Measurements from ENCODE around the gene USH2A. TPM values are rescaled to one million over a fixed set of nuclear protein-coding genes. Genes with fewer than 3 reads are reported as not detected.

The USH2A gene
- total and polyA plus RNA-seq, 2 experiments from 2014 or later: under 0.01 to 0.01 TPM

DNA sequence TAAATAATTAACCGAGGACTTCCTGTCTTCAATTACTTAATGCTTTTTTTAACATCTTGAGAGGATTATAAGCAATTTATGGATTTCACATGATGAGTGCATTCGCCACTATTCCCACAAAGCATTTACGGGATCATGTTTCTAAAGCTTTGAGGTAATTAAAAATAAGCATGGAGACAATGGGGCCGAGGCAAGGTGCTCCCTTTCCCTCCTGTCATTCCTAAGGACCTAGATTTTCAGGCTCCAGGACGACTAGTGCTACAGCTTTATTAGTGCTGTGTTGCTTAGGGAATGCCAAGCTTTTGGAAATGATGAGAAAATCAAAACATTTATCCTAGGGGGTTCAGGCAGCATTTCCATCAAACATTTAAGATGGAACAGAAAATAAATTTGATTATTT, 646.9 kb downstream of the USH2A start:
- no peak for TF ChIP-seq EZH2phosphoT487 (IDR thresholded peaks at IDR 0.05; ENCODE audit: insufficient read depth, low read depth)
- no peak for TF ChIP-seq EZH2 (IDR thresholded peaks at IDR 0.05; ENCODE audit: insufficient read depth, poor library complexity, severe bottlenecking)
- no peak overlapping the region for H3K4me2 ChIP-seq (ENCODE audit: unreplicated experiment)
- no peaks in the 10 kb centered on the region for H3K27me3 ChIP-seq (replicated peaks; ENCODE audit: insufficient read depth)
- no peak overlapping the region for H3K27ac ChIP-seq
- no peaks in the 10 kb centered on the region for H3K9me3 ChIP-seq (ENCODE audit: low read depth)
- H3K36me3 ChIP-seq (ENCODE audit: low read depth): no peaks in the 10 kb centered on the region
- no peaks in the 10 kb centered on the region for H4K20me1 ChIP-seq (ENCODE audit: insufficient read depth)
- in situ Hi-C loops (cut with MboI): no loop called here
- no peak overlapping the region for H3K9ac ChIP-seq
- H2AFZ ChIP-seq: no peak overlapping the region
- DNase-seq: no peak
- H3K9me2 ChIP-seq (ENCODE audit: insufficient read depth): no peaks in the 10 kb centered on the region
- WGBS, 2 experiments (ENCODE audit: low coverage in 1 of 2, low lambda C conversion rate in 2 of 2, missing lambda C conversion rate in 2 of 2): 38 to 43% methylated on average over 5 of the region's 5 CpGs
- H3K4me1 ChIP-seq (ENCODE audit: insufficient read depth): peaks cover 8% of the 10 kb centered on the region; the same call in 1 of the 2 replicates
- H3K4me3 ChIP-seq: no peak overlapping the region
- no peaks in the 10 kb centered on the region for H3K79me2 ChIP-seq (ENCODE audit: insufficient read depth)
- no peaks in the 10 kb centered on the region for H3F3A ChIP-seq (ENCODE audit: insufficient read depth)

DNA sequence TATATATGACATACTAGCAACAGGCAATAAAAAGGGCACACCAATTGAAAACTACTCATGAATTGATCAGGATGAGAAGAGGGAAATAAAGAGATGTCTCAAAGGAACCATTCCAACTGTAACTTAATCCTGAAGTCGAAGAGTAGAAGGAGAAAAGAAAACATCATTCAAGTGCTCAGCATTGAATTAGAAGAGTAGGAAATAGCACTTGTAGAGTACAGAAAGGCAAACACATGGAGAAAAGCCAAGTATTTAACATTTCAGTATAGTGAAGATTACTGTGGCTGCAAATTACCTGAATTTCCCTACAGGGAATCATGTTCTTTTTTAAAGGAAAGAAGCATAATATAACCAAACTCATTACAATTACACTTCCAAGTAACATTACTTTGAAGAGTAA, 651.1 kb downstream of the USH2A start:
- no peak overlapping the region for H3K27ac ChIP-seq
- no peaks in the 10 kb centered on the region for H3F3A ChIP-seq (ENCODE audit: insufficient read depth)
- no peak overlapping the region for H2AFZ ChIP-seq
- in situ Hi-C loops (cut with MboI): no loop called here
- no peak overlapping the region for H3K4me3 ChIP-seq
- H3K9me2 ChIP-seq (ENCODE audit: insufficient read depth): no peaks in the 10 kb centered on the region
- no peak overlapping the region for H3K9ac ChIP-seq
- TF ChIP-seq EZH2 (IDR thresholded peaks at IDR 0.05; ENCODE audit: insufficient read depth, poor library complexity, severe bottlenecking): no peak
- no peak for TF ChIP-seq EZH2phosphoT487 (IDR thresholded peaks at IDR 0.05; ENCODE audit: insufficient read depth, low read depth)
- H3K4me2 ChIP-seq (ENCODE audit: unreplicated experiment): no peak overlapping the region
- no peak for DNase-seq
- H3K79me2 ChIP-seq (ENCODE audit: insufficient read depth): no peaks in the 10 kb centered on the region
- no peaks in the 10 kb centered on the region for H3K27me3 ChIP-seq (replicated peaks; ENCODE audit: insufficient read depth)
- H4K20me1 ChIP-seq (ENCODE audit: insufficient read depth): no peaks in the 10 kb centered on the region
- no peaks in the 10 kb centered on the region for H3K36me3 ChIP-seq (ENCODE audit: low read depth)
- 30 to 40% methylated on average over 1 of the region's 1 CpG for WGBS, 2 experiments (ENCODE audit: low coverage in 1 of 2, low lambda C conversion rate in 2 of 2, missing lambda C conversion rate in 2 of 2)
- no peaks in the 10 kb centered on the region for H3K9me3 ChIP-seq (ENCODE audit: low read depth)
- H3K4me1 ChIP-seq (ENCODE audit: insufficient read depth): peaks cover 1% of the 10 kb centered on the region; the same call in 1 of the 2 replicates

DNA sequence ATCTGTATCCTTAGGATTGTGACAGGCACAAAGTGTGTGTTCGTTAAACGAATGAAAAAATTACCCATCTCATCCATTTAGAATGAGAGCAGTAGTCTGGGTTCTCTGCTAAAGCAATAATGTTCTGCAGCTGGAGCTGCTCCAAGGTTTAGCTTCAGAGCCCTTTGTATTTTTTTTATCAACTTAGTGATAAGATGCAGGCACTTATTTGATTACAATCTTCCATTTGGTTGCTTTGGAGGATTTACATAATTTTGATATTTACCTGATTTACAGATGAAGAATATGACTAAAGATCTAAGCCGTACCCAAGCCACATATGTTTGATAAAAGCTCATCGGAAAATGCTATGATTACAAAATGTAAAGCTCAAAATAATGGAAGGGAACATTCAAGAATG, 654.9 kb downstream of the USH2A start:
- no peak for TF ChIP-seq EZH2 (IDR thresholded peaks at IDR 0.05; ENCODE audit: insufficient read depth, poor library complexity, severe bottlenecking)
- TF ChIP-seq EZH2phosphoT487 (IDR thresholded peaks at IDR 0.05; ENCODE audit: insufficient read depth, low read depth): no peak
- Histone ChIP-seq H3K4me2 (ENCODE audit: unreplicated experiment) (no peak overlapping the region), H3K9me2 (ENCODE audit: insufficient read depth) (no peaks in the 10 kb centered on the region), H3K9me3 (ENCODE audit: low read depth) (no peaks in the 10 kb centered on the region), H3K36me3 (ENCODE audit: low read depth) (no peaks in the 10 kb centered on the region), H4K20me1 (ENCODE audit: insufficient read depth) (no peaks in the 10 kb centered on the region), H3K27me3 (replicated peaks; ENCODE audit: insufficient read depth) (peaks cover 6% of the 10 kb centered on the region; the same call in 1 of the 2 replicates), H3K4me3 (no peak overlapping the region), H3K79me2 (ENCODE audit: insufficient read depth) (no peaks in the 10 kb centered on the region), H3K9ac (no peak overlapping the region), H3F3A (ENCODE audit: insufficient read depth) (no peaks in the 10 kb centered on the region), H3K4me1 (ENCODE audit: insufficient read depth) (no peaks in the 10 kb centered on the region), H3K27ac (no peak overlapping the region), H2AFZ (no peak overlapping the region)
- WGBS, 2 experiments (ENCODE audit: low coverage in 1 of 2, low lambda C conversion rate in 2 of 2, missing lambda C conversion rate in 2 of 2): 35 to 38% methylated on average over 4 of the region's 4 CpGs
- in situ Hi-C loops (cut with MboI): no loop called here
- no peak for DNase-seq

DNA sequence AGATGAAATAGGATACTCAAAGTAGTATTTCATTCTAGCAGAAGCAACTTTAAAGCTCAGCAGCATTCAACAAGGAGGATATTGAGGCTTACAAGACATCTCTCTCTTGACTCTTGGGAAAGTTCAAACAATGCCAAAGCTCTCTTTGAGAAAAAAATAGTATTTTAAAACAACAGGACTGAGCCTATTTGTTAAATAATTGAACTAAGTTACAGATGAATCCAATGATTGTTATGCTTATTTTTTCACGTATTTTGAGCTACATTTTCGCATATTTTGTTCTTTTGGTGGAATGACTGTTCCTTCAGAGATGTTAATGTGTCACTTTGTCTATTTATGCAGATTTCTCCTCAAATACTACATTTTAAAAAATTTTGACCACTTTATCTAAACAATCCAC, 655.5 kb downstream of the USH2A start:
- no peak overlapping the region for H2AFZ ChIP-seq
- no peaks in the 10 kb centered on the region for H3K9me3 ChIP-seq (ENCODE audit: low read depth)
- no peak overlapping the region for H3K27ac ChIP-seq
- no peak for DNase-seq
- no peak overlapping the region for H3K4me3 ChIP-seq
- no peak overlapping the region for H3K9ac ChIP-seq
- 51 to 52% methylated on average over 2 of the region's 2 CpGs for whole genome bisulfite sequencing, 2 experiments (ENCODE audit: low coverage in 1 of 2, low lambda C conversion rate in 2 of 2, missing lambda C conversion rate in 2 of 2)
- TF ChIP-seq EZH2 (IDR thresholded peaks at IDR 0.05; ENCODE audit: insufficient read depth, poor library complexity, severe bottlenecking): no peak
- no peak for TF ChIP-seq EZH2phosphoT487 (IDR thresholded peaks at IDR 0.05; ENCODE audit: insufficient read depth, low read depth)
- no peaks in the 10 kb centered on the region for H3K9me2 ChIP-seq (ENCODE audit: insufficient read depth)
- H3K36me3 ChIP-seq (ENCODE audit: low read depth): no peaks in the 10 kb centered on the region
- no peaks in the 10 kb centered on the region for H4K20me1 ChIP-seq (ENCODE audit: insufficient read depth)
- no peaks in the 10 kb centered on the region for H3K4me1 ChIP-seq (ENCODE audit: insufficient read depth)
- H3K27me3 ChIP-seq (replicated peaks; ENCODE audit: insufficient read depth): peaks cover 6% of the 10 kb centered on the region; the same call in 1 of the 2 replicates
- H3K79me2 ChIP-seq (ENCODE audit: insufficient read depth): no peaks in the 10 kb centered on the region
- in situ Hi-C loops (cut with MboI): no loop called here
- H3K4me2 ChIP-seq (ENCODE audit: unreplicated experiment): no peak overlapping the region
- H3F3A ChIP-seq (ENCODE audit: insufficient read depth): no peaks in the 10 kb centered on the region

DNA sequence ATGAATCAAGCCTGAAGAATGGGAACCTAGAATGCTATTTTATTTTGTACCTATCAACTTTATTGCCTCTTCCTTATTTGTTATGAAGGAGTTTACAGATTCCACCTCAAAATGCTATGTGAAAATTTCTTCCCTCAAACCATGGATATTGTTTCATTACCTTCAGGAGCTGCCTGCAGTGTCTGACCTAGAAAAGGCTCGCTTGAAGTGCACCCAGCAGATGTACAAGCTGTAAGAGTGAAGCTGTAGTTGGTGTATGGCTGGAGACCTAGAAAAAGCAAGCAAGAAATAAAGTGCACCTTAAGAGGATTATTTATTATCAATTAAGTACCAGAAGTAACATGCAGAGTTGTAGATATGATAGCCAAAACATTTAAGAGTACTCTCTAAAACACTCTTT, 656.7 kb downstream of the USH2A start:
- H3K4me2 ChIP-seq (ENCODE audit: unreplicated experiment): no peak overlapping the region
- no peaks in the 10 kb centered on the region for H3K9me3 ChIP-seq (ENCODE audit: low read depth)
- no peaks in the 10 kb centered on the region for H3K79me2 ChIP-seq (ENCODE audit: insufficient read depth)
- no peak for DNase-seq
- no peaks in the 10 kb centered on the region for H4K20me1 ChIP-seq (ENCODE audit: insufficient read depth)
- H3K4me1 ChIP-seq (ENCODE audit: insufficient read depth): no peaks in the 10 kb centered on the region
- H3K27ac ChIP-seq: no peak overlapping the region
- H3K9ac ChIP-seq: no peak overlapping the region
- WGBS, 2 experiments (ENCODE audit: low coverage in 1 of 2, low lambda C conversion rate in 2 of 2, missing lambda C conversion rate in 2 of 2): 24 to 34% methylated on average over 1 of the region's 1 CpG
- H3F3A ChIP-seq (ENCODE audit: insufficient read depth): no peaks in the 10 kb centered on the region
- no peak for TF ChIP-seq EZH2 (IDR thresholded peaks at IDR 0.05; ENCODE audit: insufficient read depth, poor library complexity, severe bottlenecking)
- TF ChIP-seq EZH2phosphoT487 (IDR thresholded peaks at IDR 0.05; ENCODE audit: insufficient read depth, low read depth): no peak
- peaks cover 6% of the 10 kb centered on the region; the same call in 1 of the 2 replicates for H3K27me3 ChIP-seq (replicated peaks; ENCODE audit: insufficient read depth)
- in situ Hi-C loops (cut with MboI): no loop called here
- no peaks in the 10 kb centered on the region for H3K36me3 ChIP-seq (ENCODE audit: low read depth)
- no peak overlapping the region for H2AFZ ChIP-seq
- no peaks in the 10 kb centered on the region for H3K9me2 ChIP-seq (ENCODE audit: insufficient read depth)
- H3K4me3 ChIP-seq: no peak overlapping the region

Measured in GM23248 (cell line).